Measurements from ENCODE around the gene NCCRP1.
"Not testable (repeated sequence)": the region's sequence is repeated elsewhere in the genome, so short reads cannot be mapped to it uniquely, and the experiment has no call there.

Gene NCCRP1

DNA sequence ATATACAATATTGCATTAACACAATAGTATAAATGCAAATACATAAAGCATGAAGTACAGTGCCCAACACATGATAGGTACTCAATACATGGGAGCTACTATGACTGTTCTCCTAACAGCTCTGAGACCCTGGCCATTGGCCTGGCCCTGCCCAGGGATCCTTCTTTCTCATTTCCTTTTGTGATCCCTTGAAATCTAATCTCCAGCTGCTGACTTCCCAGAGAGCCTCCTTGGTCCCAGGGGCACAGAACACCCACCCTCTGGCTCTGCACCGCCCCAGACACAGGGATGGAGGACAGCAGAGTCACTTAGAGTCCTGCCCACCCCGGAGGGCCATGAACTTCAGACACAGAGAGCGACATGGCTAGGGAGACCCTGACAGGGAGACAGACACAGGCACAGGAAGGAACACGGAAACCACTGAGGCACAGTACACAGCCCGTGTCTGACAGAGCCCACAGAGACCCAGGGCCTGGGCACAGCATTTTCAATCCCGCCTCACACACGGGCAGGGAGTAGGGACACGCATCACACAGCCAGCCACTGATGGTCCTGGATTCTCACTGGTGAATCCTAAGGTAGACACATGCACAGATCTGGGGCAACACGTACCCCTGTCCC lies 11.5 kb downstream of the NCCRP1 start:
- no peak for DNase-seq (ENCODE audit: low spot score)

DNA sequence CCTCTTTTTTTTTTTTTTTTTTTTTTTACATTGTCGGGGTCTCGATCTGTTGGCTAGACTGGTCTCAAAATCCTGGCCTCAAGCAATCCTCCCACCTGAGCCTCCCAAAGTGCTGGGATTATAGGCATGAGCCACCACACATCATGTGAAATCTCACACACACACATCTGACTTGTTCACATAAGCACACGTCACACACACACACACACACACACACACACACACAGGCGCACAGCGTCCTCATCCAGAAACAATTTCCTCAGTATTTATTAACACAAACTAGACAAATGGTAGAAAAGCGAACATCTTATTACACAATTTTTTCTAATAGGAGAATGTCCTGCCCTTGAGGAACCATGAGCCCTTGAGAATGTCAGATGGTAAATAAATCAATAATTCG lies 12.4 kb downstream of the NCCRP1 start:
- no peak for DNase-seq (ENCODE audit: low spot score)

DNA sequence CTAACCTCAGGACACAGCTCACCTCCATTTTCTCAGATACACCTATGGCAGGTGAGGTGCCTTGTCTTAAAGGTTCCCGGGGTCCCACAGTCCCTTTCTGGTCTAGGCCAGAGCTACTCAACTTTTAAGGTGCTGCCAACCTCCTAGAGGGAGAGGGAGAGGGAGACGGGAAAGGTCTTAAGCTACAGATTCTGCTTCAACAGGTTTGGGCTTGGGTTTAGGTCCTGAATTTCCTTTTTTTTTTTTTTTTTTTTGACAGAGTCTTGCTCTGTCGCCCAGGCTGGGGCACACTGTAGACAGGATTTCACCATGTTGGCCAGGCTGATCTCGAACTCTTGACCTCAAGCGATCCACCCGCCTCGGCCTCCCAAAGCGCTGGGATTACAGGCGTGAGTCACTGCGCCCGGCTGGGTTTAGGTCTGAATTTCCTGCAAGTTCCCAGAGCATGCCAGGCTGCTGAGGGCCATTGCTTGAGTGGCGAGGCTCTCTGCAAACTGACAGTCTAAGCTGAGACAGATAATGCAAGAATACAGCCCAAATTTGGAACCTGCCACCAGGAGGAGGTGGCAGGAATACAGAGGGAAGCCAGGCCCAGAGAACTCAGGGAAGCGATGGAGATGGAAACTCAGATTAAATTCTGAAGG lies 15.1 kb downstream of the NCCRP1 start:
- no peak for DNase-seq (ENCODE audit: low spot score)

DNA sequence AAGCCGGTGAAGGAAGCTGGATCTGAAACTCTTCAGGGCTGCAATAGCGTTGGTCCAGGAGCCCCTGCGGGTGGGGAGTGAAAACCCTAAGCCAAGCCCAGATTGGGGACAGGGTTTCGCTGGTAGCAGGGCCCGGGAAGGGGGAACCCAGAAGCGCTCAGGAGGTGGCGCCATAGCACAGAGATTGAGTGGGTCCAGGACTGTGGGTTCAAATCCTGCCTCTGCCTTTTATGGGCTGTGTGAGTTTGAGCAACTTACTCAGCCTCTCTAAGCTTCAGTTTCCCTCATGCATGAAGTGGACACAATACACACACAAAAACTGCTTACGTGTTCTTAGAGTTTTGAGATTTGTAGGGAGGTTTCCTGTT lies 15.6 kb downstream of the NCCRP1 start:
- DNase-seq (ENCODE audit: low spot score): no peak

DNA sequence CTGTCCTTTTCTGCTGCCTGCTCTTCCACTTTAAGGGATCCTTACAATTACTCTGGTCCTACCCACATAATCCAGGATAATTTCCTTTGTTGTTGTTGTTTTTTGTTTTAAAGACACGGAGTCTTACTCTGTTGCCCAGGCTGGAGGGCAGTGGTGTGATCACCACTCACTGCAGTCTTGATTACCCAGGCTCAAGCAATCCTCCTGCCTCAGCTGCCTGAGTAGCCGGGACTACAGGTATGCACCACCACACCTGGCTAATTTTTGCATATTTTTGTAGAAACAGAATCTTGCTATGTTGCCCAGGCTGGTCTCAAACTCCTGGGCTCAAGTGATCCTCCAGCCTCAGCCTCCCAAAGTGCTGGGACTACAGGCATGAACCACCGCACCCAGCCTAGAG lies 18.6 kb downstream of the NCCRP1 start:
- DNase-seq (ENCODE audit: low spot score): not testable (repeated sequence)

DNA sequence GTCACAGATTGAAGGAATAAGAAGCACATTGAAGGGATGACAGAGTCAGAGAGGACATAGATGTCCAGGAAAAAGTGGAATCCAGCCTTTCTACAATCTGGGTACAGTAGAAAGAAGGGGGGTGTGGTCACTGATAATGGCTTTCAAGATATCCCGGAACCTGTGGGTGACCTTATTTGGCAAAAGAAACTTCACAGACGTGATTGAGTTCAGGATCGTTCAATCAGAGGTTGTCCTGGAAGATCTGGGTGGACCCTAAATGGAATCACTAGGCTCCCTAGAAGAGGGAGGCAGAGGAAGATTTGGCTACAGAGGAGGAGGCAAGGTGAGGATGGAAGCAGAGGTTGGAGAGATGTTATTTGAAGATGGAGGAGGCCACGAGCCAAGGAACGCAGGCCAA lies 20.3 kb downstream of the NCCRP1 start:
- no peak for DNase-seq (ENCODE audit: low spot score)

DNA sequence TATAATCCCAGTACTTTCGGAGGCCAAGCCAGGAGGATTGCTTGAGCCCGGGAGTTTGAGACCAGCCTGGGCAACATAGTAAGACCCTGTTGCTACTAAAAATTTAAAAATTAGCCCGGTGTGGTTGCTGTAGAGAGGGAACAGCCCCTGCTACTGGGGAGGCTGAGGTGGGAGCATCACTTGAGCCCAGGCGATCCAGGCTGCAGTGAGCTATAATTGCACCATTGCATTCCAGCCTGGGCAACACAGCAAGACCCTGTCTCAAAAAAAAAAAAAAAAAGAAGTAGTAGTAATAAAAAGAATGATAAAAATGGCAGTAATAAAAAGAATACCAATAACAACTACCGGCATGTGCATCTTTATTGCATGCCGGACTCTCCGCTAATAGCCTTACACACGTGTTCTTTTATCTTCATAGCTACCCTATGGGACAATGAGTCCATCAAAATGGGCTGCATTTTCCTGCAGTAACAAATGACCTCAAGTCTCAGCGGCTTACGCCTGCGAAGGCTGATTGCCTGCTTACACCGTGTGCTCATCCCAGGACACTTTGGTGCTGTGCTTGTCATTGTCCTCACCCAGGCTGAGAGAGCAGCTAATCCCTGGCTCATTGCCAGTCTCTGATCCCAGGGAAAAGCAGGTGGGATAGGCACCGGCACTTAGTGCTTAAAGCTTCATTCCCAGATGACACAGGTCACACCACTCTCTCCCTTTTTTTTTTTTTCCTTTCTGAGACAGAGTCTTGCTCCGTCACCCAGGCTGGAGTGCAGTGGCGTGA lies 21.7 kb downstream of the NCCRP1 start:
- DNase-seq (ENCODE audit: low spot score): no peak

DNA sequence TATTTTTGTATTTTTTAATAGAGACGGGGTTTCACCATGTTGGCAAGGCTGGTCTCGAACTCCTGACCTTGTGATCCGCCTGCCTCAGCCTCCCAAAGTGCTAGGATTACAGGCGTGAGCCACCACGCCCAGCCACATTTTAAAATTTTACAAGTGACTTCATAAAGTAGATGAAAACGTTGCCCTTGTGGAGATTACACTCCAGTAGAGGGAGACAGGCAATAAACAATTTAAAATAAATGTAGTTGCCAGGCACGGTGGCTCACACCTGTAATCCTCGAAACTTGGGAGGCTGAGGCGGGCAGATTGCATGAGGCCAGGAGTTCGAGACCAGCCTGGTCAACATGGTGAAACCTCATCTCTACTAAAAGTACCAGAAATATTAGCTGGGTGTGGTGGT lies 22.3 kb downstream of the NCCRP1 start:
- DNase-seq (ENCODE audit: low spot score): not testable (repeated sequence)

DNA sequence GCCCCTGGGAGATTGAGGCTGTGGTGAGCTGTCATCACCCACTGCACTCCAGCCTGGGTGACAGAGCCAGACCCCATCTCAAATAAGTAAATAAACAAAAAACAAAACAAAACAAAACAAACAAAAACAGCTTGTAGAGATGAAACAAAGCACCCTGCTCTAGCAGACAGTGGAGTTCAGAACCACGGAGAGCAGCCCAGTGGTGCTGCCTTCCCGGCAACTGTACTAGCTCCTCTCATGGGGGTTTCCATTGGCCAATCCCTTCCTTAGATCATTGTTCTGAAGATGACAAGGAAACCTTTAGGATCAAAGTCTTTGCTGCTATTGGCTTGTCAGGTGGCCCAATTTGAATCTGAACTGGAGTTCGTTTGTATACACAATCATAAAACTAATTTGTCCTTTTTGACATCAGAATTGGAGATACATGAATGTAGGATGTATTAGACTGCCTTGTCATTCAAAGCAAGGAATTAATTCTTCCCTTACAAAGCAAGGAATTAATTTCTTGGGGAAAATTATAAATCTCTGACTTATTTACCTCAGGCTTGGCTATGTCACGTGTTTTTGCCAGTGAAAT lies 27.0 kb downstream of the NCCRP1 start:
- DNase-seq (ENCODE audit: low spot score): peak; percentile 50

DNA sequence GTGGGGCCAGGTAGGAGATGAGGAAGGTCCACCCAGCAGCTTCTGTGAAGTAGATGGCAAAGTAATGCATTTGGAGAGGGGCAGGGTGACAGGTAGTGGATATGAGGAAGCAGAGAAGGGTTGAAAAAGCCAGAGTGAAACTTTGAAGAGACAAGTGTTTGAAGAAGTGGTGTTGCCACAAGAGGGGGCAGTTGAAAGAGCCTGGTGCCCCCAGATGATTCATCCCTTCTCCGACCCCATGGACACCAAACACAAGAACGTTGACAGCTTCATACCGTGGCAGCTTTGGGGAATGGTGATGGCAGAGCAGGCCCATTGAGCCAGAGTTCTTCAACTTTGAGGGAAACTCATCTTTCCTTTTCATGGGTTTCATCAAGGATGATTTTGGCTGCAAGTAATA lies 28.1 kb downstream of the NCCRP1 start:
- no peak for DNase-seq (ENCODE audit: low spot score)

DNA sequence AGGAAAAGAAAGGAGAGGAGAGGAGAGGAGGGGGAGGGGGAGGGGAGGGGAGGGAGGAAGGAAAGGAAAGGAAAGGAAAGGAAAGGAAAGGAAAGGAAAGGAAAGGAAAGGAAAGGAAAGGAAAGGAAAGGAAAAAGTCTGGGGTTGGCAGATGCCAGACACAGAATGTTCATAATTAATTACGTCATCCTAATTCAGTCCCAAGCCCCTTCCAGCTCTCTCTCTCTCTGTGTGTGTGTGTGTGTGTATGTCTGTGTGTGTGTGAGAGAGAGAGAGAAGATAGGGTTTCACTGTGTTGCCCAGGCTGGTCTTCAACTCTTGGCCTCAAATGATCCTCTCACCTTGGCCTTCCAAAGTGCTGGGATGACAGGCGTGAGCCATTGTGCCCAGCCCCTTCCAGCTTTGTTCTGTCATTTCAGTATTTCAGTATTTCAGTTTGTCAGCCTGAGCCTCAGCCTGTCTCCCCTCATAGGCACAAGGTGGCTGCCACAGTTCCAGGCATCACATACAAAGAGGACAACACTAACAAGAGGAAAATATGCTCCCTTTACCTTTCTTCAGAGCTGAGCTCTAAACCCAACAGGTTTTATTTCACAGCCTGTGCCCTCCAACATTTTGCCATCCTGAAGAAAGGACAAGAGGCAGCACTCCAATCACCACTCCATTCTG lies 33.5 kb downstream of the NCCRP1 start:
- DNase-seq (ENCODE audit: low spot score): no peak

DNA sequence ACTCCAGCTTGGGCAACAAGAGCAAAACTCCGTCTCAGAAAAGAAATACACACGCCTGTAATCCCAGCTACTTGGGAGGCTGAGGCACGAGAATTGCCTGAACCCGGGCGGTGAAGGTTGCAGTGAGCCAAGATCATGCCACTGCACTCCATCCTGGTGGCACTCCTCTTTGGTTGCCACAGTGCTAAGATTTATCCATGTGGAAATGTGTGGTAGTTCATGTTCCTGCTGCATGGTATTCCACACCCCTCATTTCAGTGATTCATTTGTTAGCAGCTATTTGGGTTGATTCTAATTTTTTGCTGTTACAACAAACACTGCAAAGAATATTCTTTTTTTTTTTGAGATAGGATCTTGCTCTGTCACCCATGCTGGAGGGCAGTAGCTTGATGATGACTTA lies 35.9 kb downstream of the NCCRP1 start:
- DNase-seq (ENCODE audit: low spot score): no peak

DNA sequence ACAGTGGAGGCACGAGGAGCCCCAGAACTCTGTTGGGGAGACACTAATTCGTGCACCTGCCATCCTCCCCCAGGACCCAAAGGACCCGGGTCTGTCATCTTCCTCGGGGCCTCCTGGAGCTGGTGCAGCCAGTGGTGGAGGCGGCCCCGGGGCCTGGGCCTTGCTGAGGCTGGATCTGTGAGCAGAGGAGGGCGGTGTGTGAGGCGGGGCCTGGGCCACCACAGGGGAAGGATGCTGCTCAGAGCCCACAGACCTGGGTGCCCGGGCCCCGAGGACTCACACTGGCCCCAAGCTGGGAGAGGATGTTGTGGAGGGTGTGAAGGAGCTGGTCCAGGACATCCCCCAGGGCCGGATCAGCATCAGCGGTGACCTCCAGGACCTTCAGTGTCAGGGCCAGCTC lies 39.8 kb downstream of the NCCRP1 start:
- no peak for DNase-seq (ENCODE audit: low spot score)

DNA sequence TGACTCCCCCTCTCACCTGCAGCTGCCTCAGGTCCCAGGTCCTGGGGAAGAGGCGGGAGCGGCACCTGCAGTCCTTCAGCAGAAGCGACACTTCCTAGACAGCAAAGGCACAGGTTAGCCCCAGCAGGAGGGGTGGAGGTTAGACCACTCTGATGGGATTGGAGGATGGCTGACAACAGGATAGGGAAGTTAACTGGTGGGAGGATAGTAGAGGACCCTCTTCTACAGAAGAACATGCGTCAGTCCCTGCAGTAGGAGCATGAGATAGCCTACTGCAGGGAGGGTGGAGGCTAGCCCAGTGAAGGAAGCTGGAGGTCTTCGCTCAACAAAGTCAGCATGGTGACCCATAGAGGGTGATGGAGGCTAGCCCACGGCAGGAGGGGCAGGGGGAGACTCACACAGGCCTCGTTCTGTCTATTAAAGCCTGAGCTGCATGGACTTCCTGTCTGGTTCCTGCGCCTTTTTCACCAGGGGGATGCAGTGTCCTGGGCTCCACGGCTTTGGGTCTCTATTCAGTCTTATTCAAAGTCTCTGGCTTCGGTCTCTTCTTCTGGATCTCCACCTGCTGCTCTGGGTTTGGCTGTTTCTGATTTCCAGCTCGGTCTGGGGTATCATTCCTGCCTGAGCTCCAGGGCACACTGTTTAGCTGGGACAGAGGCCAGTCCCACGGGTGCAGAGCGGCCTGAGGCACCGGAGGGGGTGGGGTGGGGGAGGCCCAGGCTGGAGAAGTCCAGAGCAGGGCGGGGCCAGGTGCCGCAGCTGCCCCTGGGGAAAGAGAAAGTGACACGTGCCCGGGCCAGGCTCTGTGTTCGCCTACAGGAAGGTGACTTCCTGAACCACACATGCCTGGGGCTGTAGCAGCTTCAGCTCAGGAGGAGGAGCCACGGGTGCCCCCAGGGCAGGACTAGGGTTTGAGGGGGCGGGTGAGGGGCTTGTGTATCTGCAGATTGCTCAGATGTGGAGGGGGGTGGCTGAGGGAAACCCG lies 40.7 kb downstream of the NCCRP1 start:
- DNase-seq (ENCODE audit: low spot score): peak; percentile 86

DNA sequence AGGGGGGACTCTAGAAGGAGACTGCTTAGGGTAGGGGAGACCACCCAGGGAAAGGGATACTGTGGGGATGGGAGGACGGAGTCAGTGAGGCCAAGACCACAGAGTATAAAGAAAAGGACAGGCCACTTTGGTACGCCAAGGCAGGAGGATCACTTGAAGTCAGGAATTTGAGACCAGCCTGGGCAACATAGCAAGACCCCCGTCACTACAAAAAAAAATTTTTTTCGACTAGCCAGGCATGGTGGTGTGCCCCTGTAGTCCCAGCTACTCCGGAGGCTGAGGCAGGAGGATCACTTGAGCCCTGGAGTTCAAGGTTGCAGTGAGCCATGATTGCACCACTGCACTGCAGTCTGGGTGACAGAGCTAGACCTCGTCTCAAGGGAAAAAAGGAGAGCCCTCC lies 41.4 kb downstream of the NCCRP1 start:
- no peak for DNase-seq (ENCODE audit: low spot score)

DNA sequence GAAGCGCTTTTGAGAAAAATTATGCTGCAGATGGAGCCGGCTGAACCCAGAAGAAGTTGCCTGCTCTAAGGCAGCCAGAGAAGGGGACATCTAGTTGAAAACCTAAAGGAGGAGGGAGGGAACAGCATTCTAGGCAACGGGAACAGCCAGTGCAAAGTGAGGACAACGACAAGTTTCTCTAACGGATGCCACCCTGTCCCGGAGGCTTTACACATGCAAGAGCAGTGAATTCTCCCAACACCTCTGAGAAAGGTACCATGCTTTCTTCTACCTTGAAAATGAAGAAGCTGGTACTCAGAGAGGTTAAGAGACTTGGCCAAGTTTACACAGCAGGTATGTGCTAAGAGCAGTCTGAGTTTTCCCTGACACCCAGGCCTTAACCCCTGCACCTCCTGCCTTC lies 42.2 kb downstream of the NCCRP1 start:
- DNase-seq (ENCODE audit: low spot score): no peak

DNA sequence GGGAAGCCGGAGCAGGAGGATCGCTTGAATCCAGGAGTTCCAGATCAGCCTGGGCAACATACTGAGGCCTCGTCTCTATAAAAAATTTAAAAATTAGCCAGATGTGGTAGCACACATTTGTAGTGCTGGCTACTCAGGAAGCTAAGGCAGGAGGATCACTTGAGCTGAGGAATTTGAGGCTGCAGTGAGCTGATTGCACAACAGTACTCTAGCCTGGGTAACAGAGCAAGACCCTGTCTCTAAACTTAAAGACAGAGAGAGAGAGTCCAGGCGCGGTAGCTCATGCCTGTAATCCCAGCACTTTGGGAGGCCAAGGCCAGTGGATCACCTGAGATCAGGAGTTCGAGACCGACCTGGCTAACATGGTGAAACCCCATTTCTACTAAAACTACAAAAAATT lies 43.7 kb downstream of the NCCRP1 start:
- DNase-seq (ENCODE audit: low spot score): no peak

DNA sequence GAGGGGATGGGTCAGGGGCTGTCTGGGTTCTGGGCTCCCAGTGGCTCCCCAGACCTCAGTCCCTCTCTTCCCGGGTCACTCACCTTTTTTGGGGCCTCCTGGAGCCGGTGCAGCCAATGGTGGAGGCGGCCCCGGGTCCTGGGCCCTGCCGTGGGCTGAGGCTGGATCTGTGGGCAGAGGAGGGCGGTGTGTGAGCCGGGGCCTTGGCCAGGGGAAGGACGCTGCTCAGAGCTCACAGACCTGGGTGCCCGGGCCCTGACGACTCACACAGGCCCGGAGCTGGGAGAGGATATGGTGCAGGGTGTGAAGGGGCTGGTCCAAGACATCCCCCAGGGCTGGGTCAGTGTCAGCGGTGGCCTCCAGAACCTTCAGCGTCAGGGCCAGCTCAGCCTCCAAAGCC lies 47.0 kb downstream of the NCCRP1 start:
- not testable (repeated sequence) for DNase-seq (ENCODE audit: low spot score)

DNA sequence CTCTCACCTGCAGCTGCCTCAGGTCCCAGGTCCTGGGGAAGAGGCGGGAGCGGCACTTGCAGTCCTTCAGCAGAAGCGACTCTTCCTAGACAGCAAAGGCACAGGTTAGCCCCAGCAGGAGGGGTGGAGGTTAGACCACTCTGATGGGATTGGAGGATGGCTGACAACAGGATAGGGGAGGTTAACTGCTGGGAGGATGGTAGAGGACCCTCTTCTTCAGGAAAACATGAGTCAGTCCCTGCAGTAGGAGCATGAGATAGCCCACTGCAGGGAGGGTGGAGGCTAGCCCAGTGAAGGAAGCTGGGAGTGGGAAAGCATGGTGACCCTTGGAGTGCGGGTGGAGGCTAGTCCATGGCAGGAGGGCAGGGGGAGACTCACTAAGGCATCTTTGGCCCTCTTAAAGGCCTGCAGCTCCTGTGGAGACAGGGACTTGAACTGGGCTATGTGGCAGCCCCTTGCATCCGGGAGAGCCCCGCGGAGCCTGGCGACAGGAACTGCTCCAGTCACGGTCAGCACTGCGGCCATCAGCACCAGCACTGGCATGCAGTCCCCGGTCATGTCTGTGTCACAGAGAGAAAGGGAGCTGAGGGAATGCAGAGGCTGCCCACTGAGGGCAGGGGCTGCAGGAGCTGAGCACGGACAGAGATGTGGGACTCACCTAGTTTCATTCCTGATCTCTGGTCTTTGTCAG lies 47.8 kb downstream of the NCCRP1 start, which contains the start of gene IFNL3:
Gene IFNL3, minus strand, starts transcription at position 597 of the 691 bp plus-strand sequence. Its CDS starts 39 bp downstream, at position 558.
- not testable (repeated sequence) for DNase-seq (ENCODE audit: low spot score)

DNA sequence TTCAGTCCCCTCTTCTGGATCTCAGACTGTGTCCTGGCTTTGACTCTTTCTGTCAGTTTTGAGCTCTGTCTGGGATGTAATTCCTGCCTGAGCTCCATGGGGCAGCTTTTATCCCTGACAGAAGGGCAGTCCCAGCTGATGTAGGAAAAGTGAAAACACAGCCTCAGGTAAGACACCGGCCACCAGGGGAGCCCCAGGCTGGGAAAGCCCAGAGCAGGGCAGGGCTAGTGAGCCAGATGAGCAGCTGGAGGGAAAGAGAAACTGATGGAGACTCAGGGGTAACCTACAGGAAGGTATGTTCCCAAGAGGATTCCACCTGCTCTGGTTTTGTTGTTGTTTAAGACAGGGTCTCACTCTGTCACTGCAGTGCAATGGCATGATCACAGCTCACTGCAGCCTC lies 48.4 kb downstream of the NCCRP1 start:
- DNase-seq (ENCODE audit: low spot score): not testable (repeated sequence)

Data from SW480 (cell line).